Fibroblast of lung (primary cell): Measurements from ENCODE around the gene EFHC1. TPM values are rescaled to one million over a fixed set of nuclear protein-coding genes. Genes with fewer than 3 reads are reported as not detected.
A peak's percentile ranks its signal among the peaks of the same experiment; 100 is the strongest.

ENCODE experiments used
- DNase-seq, 2 donors: peaks; one replicate each; pipeline versions ENCODE4 v3.0.0 to v3.0.0-alpha.2; 2010; ENCODE audit warnings: low read depth in 2 of 2
- H2AFZ ChIP-seq: 2 replicates; pipeline ENCODE4 v1.5.1; 2012; ENCODE audit warnings: low read length, control low read depth, inconsistent platforms
- H3K27ac ChIP-seq: 2 replicates; pipeline ENCODE4 v1.5.1; 2011; ENCODE audit warnings: low read length, control low read depth; ENCODE audit not compliant: insufficient read depth
- H3K27me3 ChIP-seq: 2 replicates; pipeline ENCODE4 v1.5.1; 2011; ENCODE audit warnings: mild to moderate bottlenecking, low read length; ENCODE audit not compliant: control insufficient read depth, insufficient read depth
- H3K36me3 ChIP-seq: 2 replicates; pipeline ENCODE4 v1.5.1; 2011; ENCODE audit warnings: low read length; ENCODE audit not compliant: control insufficient read depth, insufficient read depth
- H3K4me1 ChIP-seq: 2 replicates; pipeline ENCODE4 v1.5.1; 2011; ENCODE audit warnings: low read length; ENCODE audit not compliant: control insufficient read depth, insufficient read depth; ENCODE audit errors: extremely low read depth
- H3K4me2 ChIP-seq: 2 replicates; pipeline ENCODE4 v1.5.1; 2011; ENCODE audit warnings: low read length, control low read depth; ENCODE audit not compliant: insufficient read depth; ENCODE audit errors: extremely low read depth
- H3K4me3 ChIP-seq, 4 experiments: fragments of 200-600 bp in 1 of 4; sonication (generic) in 1 of 4; replicated peaks in 1 of 4; 2 replicates each; pipeline ENCODE4 v1.5.1; 2011 to 2016; ENCODE audit warnings: low read length in 4 of 4, low read depth in 3 of 4, mild to moderate bottlenecking in 3 of 4, control low read depth in 2 of 4, inconsistent platforms in 1 of 4, mixed read lengths in 1 of 4; ENCODE audit not compliant: insufficient read depth in 1 of 4; ENCODE audit errors: control extremely low read depth in 1 of 4
- H3K79me2 ChIP-seq: 2 replicates; pipeline ENCODE4 v1.5.1; 2012; ENCODE audit warnings: mild to moderate bottlenecking, low read length, inconsistent platforms; ENCODE audit not compliant: control insufficient read depth, insufficient read depth
- H3K9ac ChIP-seq: 2 replicates; pipeline ENCODE4 v1.5.1; 2011; ENCODE audit warnings: mild to moderate bottlenecking, low read length, control low read depth; ENCODE audit not compliant: insufficient read depth
- H3K9me3 ChIP-seq: 2 replicates; pipeline ENCODE4 v1.5.1; 2012; ENCODE audit warnings: low read depth, low read length; ENCODE audit not compliant: control insufficient read depth, insufficient read depth
- H4K20me1 ChIP-seq: 2 replicates; pipeline ENCODE4 v1.5.1; 2011; ENCODE audit warnings: low read length; ENCODE audit not compliant: control insufficient read depth, insufficient read depth; ENCODE audit errors: extremely low read depth
- CTCF ChIP-seq, 2 donors: IDR thresholded peaks in 1 of 2; conservative IDR thresholded peaks in 1 of 2; 1 replicate in 1 of 2; 2 replicates in 1 of 2; pipeline ENCODE4 v1.5.1; 2011 to 2012; ENCODE audit warnings: low read length in 2 of 2, control low read depth in 1 of 2, inconsistent platforms in 1 of 2, low read depth in 1 of 2, mild to moderate bottlenecking in 1 of 2
- EZH2 ChIP-seq: IDR thresholded peaks from 2 replicates; pipeline ENCODE4 v1.5.1; 2012; ENCODE audit warnings: low read length, control low read depth, mild to moderate bottlenecking; ENCODE audit errors: missing control alignments
- polyA plus RNA-seq, 2 donors: library from polyadenylated mRNA; depleted of rRNA in 1 of 2; stranded (reverse) in 1 of 2; unstranded in 1 of 2; fragments of >200 nt; gene quantifications; 2 replicates each; pipeline ENCODE4 v1.2.1, GENCODE V29; 2011 to 2012; ENCODE audit warnings: missing spikeins in 1 of 2
- total RNA-seq: library from RNA; depleted of rRNA; stranded (reverse); fragments of >200 nt; gene quantifications from 2 replicates; pipeline ENCODE4 v1.2.1, GENCODE V29; 2014

EFHC1 gene
- total and polyA plus RNA-seq, 2 donors (not counting 1 experiment from before 2014, with no cell fraction given) = 29.4 to 32.9 TPM

GRCh38 chr6:52552278-52552643, 132.1 kb downstream of the EFHC1 start:
- Histone ChIP-seq H3K9me3 (no peaks in the 10 kb centered on the region), H3K4me3 (peak overlapping the region in 3 of 4 experiments; percentile 3 to 19 (median 5)), H3K36me3 (no peaks in the 10 kb centered on the region), H3K27ac (peak overlapping the region; percentile 85), H3K27me3 (no peaks in the 10 kb centered on the region), H3K9ac (peak overlapping the region; percentile 27), H3K4me2 (peak overlapping the region; percentile 26), H3K79me2 (peaks cover 98% of the 10 kb centered on the region), H4K20me1 (no peaks in the 10 kb centered on the region), H3K4me1 (peaks cover 63% of the 10 kb centered on the region), H2AFZ (no peak overlapping the region)
- no peak for TF ChIP-seq EZH2
- no peak for DNase-seq

DNA sequence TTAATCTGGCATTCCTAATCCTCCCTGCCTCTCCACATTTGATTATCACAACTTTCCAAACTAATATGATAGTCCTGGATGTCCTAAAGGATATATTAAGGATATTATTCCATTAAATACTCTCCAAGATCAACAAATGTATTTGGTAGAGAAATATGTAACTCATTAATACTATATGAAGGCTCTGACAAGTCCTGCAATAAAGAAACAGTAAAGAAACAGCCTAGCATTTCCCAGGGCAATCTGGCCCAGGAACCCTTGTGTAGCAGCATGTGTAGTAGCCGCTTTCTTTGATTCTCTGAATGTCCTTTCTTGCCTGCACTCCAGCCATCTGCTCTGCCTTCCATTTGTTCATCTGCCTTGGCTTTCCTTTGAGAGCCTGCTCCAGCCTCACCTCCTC, 133.0 kb downstream of the EFHC1 start:
- Histone ChIP-seq H3K4me1 (peaks cover 62% of the 10 kb centered on the region), H3K4me2 (peak overlapping the region; percentile 59), H3K27ac (peak overlapping the region; percentile 85), H3K79me2 (peaks cover 98% of the 10 kb centered on the region), H3K27me3 (no peaks in the 10 kb centered on the region), H3K9ac (no peak overlapping the region), H3K36me3 (no peaks in the 10 kb centered on the region), H3K9me3 (no peaks in the 10 kb centered on the region), H3K4me3 (no peak overlapping the region), H2AFZ (no peak overlapping the region), H4K20me1 (no peaks in the 10 kb centered on the region)
- no peak for DNase-seq
- TF ChIP-seq CTCF (conservative IDR thresholded peaks at IDR 0.05 in 1 of 2, IDR thresholded peaks at IDR 0.05 in 1 of 2; ENCODE audit: low read depth in 1 of 2, low read length in 2 of 2) (no peak), EZH2 (no peak)

DNA sequence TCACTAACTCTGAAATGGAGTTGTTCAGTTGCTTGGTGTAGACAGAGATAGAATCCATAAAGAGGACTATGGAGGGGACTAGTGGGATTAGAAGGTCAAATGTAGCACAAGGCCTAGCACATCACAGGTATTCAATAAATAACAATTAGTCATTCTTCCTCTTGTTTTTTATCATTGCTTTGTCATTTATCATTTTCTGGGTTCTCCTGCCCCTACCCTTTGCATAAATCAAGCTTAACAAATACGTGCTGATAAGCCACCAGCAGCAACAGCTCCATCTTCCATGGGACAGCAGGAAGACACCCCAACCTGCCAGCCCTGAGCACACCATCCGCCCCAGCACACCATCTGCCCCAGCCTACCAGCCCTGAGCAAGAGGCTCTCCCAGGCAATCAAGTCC, 133.6 kb downstream of the EFHC1 start:
- H3K79me2 ChIP-seq = peaks cover 98% of the 10 kb centered on the region
- no peak overlapping the region for H2AFZ ChIP-seq
- peak overlapping the region; percentile 1 for H3K27ac ChIP-seq
- no peak for DNase-seq
- peaks cover 63% of the 10 kb centered on the region for H3K4me1 ChIP-seq
- H4K20me1 ChIP-seq = no peaks in the 10 kb centered on the region
- no peak overlapping the region for H3K4me2 ChIP-seq
- H3K27me3 ChIP-seq = no peaks in the 10 kb centered on the region
- no peak overlapping the region for H3K9ac ChIP-seq
- no peaks in the 10 kb centered on the region for H3K9me3 ChIP-seq
- no peaks in the 10 kb centered on the region for H3K36me3 ChIP-seq
- TF ChIP-seq CTCF (conservative IDR thresholded peaks at IDR 0.05 in 1 of 2, IDR thresholded peaks at IDR 0.05 in 1 of 2; ENCODE audit: low read depth in 1 of 2, low read length in 2 of 2) = no peak
- TF ChIP-seq EZH2 = no peak
- no peak overlapping the region for H3K4me3 ChIP-seq
